Esophagus squamous epithelium (tissue), 5 donors: ENCODE data around the gene CCSER1. TPM values are rescaled to one million over a fixed set of nuclear protein-coding genes. Genes with fewer than 3 reads are reported as not detected.

ENCODE experiments used
- DNase-seq: peaks from one replicate; lab custom pipeline; 2025; lab: John Stamatoyannopoulos, UW
- H3K27ac ChIP-seq, 4 donors: fragments of 200-600 bp; sonication (generic); one replicate each; pipeline ENCODE4 v1.5.1; 2016 to 2019; ENCODE audit warnings: mild to moderate bottlenecking in 1 of 4
- H3K27me3 ChIP-seq, 4 donors: fragments of 200-600 bp; sonication (generic); 1 replicate in 3 of 4; 2 replicates in 1 of 4; pipeline versions ENCODE4 v1.5.1 to v1.6.0; 2017 to 2021; ENCODE audit warnings: antibody characterized with exemption in 1 of 4
- H3K36me3 ChIP-seq, 3 donors: fragments of 200-600 bp; sonication (generic); one replicate each; pipeline ENCODE4 v1.5.1; 2016 to 2019
- H3K4me1 ChIP-seq, 3 donors: fragments of 200-600 bp; sonication (generic); one replicate each; pipeline ENCODE4 v1.5.1; 2017 to 2019
- H3K4me3 ChIP-seq, 4 donors: fragments of 200-600 bp; sonication (generic); 1 replicate in 3 of 4; 2 replicates in 1 of 4; pipeline ENCODE4 v1.5.1; 2016 to 2019; ENCODE audit warnings: mild to moderate bottlenecking in 2 of 4, moderate library complexity in 1 of 4
- H3K9me3 ChIP-seq, 3 donors: fragments of 200-600 bp; sonication (generic); one replicate each; pipeline ENCODE4 v1.5.1; 2016 to 2019
- POLR2A ChIP-seq, 4 donors: fragments of 450-650 bp; IDR thresholded peaks; one replicate each; pipeline ENCODE4 v1.6.1; 2017; ENCODE audit warnings: antibody characterized with exemption in 4 of 4, mild to moderate bottlenecking in 4 of 4, moderate library complexity in 3 of 4
- WGBS, 2 donors: methylation state at CpG; one replicate each; pipeline ENCODE4 v1.1.5; 2018; 5-methylcytosine and 5-hydroxymethylcytosine counted together
- intact Hi-C: fragments of 100-400 bp; cut with DNase I; formaldehyde crosslinking; loops from one replicate; pipeline ENCODE4 v1.15.0; 2022
- total RNA-seq, 4 donors: library from RNA; depleted of rRNA; stranded (reverse); fragments of >200 nt; gene quantifications; one replicate each; pipeline ENCODE4 v1.1.0, GENCODE V29; 2016
- TF ChIP-seq, protein P1 (sequence below), 6 experiments: fragments of 450-650 bp in 4 of 6; fragments of 200-600 bp in 2 of 6; sonication (generic) in 2 of 6; IDR thresholded peaks; one replicate each; pipeline ENCODE4 v1.5.1; 2016 to 2019; ENCODE audit warnings: antibody characterized with exemption in 6 of 6, mild to moderate bottlenecking in 4 of 6, moderate library complexity in 4 of 6
- donor health status: DM: yes; HTN: yes; CAD: no.

The CCSER1 gene
- total RNA-seq, 4 donors from 2014 or later: 1.2 to 12.4 (median 2.2) TPM

DNA sequence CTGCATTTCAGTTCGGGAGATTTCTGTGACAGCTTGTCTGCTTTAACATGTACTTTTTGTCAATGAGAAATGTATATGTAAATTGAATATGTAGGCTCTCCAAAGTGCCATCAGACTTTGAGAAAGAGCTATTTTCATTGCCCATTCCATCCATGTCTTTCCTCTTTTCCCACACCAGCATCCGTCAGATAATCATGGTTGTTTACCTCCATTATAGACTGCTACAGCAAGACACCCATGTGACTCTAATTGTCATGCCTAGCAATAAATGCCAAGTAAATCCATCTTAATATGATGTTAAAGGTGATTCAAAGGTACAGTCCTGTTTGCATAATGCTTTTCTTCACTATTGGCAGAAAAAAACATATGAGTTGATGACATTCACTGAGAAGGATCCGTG is 1157.3 kb downstream of the CCSER1 start:
- 80 to 87% methylated on average over 3 of the region's 3 CpGs for WGBS, 2 donors
- Histone ChIP-seq H3K4me1 (no peaks in the 10 kb centered on the region), H3K9me3 (no peaks in the 10 kb centered on the region), H3K4me3 (no peak overlapping the region), H3K27me3 (no peaks in the 10 kb centered on the region), H3K27ac (no peak overlapping the region), H3K36me3 (no peaks in the 10 kb centered on the region)
- DNase-seq: no peak
- TF ChIP-seq POLR2A (IDR thresholded peaks at IDR 0.05): no peak
- TF ChIP-seq, protein P1, sequence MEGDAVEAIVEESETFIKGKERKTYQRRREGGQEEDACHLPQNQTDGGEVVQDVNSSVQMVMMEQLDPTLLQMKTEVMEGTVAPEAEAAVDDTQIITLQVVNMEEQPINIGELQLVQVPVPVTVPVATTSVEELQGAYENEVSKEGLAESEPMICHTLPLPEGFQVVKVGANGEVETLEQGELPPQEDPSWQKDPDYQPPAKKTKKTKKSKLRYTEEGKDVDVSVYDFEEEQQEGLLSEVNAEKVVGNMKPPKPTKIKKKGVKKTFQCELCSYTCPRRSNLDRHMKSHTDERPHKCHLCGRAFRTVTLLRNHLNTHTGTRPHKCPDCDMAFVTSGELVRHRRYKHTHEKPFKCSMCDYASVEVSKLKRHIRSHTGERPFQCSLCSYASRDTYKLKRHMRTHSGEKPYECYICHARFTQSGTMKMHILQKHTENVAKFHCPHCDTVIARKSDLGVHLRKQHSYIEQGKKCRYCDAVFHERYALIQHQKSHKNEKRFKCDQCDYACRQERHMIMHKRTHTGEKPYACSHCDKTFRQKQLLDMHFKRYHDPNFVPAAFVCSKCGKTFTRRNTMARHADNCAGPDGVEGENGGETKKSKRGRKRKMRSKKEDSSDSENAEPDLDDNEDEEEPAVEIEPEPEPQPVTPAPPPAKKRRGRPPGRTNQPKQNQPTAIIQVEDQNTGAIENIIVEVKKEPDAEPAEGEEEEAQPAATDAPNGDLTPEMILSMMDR (IDR thresholded peaks at IDR 0.05): no peak
- intact Hi-C loops: no loop called here

DNA sequence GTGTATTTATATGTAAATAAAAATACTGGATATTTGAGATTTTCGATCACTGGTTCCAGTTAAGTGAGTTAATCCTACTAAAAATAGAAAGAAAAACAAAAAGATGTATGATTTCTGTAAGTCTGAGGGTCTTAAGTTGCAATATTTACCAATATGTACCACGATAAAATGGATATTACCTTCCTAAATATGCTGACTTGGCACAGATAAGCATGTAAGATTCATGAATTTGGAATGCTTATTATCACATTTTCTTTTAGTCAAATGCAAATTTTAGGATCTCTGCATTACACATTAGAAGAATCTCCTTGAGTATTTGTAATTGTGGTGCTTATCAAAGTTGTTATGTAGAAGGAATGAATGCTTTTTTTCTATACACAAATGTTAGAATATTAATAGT is 1158.3 kb downstream of the CCSER1 start:
- 65 to 77% methylated on average over 2 of the region's 2 CpGs for WGBS, 2 donors
- H3K9me3 ChIP-seq: no peaks in the 10 kb centered on the region
- H3K27ac ChIP-seq: no peak overlapping the region
- H3K4me3 ChIP-seq: no peak overlapping the region
- TF ChIP-seq, protein P1 (IDR thresholded peaks at IDR 0.05): no peak
- no peak for TF ChIP-seq POLR2A (IDR thresholded peaks at IDR 0.05)
- no peaks in the 10 kb centered on the region for H3K4me1 ChIP-seq
- intact Hi-C loops: no loop called here
- no peaks in the 10 kb centered on the region for H3K36me3 ChIP-seq
- no peaks in the 10 kb centered on the region for H3K27me3 ChIP-seq
- no peak for DNase-seq

DNA sequence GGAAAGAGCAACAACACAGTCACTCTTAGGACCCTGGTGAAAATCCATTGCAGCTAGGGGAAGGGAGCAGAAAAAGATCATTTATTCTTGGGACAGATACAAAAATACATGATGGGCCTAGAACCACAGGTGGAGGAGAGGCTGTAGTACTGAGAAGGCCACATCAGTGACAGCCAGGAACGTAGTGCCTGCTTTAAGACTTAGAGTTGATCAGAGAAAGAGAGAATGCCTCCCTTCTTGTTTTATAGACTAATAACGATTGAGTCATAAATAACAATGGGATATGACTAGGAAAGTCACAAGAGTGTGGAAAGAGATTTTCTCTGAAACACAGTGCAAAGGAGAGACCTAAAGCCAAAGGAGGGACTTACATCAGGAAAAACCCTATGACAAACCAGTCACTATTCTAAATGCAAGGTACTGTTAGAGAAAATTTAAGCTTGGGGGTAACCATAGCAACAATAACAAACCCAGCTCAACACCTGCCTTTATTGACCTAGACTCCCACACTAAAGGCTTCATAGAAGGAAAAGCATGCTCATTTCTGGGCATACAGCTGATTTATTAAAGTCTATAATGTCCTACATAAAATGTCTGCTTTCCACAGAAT is 1161.6 kb downstream of the CCSER1 start:
- Histone ChIP-seq H3K27ac (no peak overlapping the region), H3K4me3 (no peak overlapping the region), H3K36me3 (no peaks in the 10 kb centered on the region), H3K27me3 (no peaks in the 10 kb centered on the region), H3K9me3 (no peaks in the 10 kb centered on the region), H3K4me1 (no peaks in the 10 kb centered on the region)
- TF ChIP-seq, protein P1 (IDR thresholded peaks at IDR 0.05): no peak
- no peak for TF ChIP-seq POLR2A (IDR thresholded peaks at IDR 0.05)
- WGBS, 2 donors: 58 to 64% methylated on average over 2 of the region's 2 CpGs
- intact Hi-C loops: no loop called here
- DNase-seq: no peak

DNA sequence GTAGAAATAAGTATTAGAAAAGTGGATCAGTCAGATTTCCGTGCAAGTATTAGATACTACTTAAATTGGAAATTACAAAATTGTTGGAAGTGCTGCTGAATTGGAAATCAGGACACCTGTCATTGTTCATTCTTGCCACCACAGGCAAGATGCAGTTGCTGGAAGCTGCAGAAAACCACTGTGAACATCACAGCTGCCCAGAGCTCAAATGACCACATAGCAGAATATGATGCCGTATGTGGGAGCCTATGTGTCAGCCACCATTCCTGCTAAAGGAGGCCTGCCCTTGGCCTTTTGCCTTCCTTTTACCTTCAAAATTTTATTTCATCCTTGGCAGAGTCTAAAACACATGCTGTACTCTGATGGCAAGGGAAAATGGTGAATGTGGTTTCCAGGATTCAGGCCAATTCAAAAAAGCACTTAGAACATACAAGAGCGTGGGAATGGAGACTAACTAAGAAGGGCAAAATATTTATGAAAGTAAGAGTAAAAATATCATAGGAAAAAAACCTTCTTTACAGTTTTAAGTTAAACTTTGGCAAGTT is 1171.0 kb downstream of the CCSER1 start:
- DNase-seq: no peak
- TF ChIP-seq, protein P1 (IDR thresholded peaks at IDR 0.05): no peak
- TF ChIP-seq POLR2A (IDR thresholded peaks at IDR 0.05): no peak
- H3K36me3 ChIP-seq: no peaks in the 10 kb centered on the region
- no peak overlapping the region for H3K27ac ChIP-seq
- intact Hi-C loops: no loop called here
- no peaks in the 10 kb centered on the region for H3K27me3 ChIP-seq
- no peaks in the 10 kb centered on the region for H3K4me1 ChIP-seq
- no peaks in the 10 kb centered on the region for H3K9me3 ChIP-seq
- H3K4me3 ChIP-seq: no peak overlapping the region
- WGBS, 2 donors: 75 to 86% methylated on average over 3 of the region's 3 CpGs

DNA sequence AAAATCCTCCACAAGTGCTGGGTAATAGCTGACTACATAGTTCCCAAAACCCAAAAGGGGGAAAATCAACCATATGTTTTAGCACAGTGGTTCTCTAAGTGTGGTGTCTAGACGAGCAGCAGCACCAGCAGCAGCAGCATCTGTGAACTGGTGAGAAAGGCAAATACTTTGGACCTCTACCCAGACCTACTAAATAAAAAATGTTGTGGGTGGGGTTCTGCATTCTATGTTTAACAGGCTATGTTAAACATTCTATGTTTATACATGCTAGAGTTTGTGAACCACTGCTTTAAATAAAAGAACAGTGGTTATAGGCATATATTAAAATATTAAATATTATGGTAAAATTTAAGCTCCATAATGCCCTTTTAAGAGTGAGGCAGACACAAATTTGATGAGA is 1171.6 kb downstream of the CCSER1 start:
- H3K27me3 ChIP-seq: no peaks in the 10 kb centered on the region
- no peak overlapping the region for H3K4me3 ChIP-seq
- H3K4me1 ChIP-seq: no peaks in the 10 kb centered on the region
- 54 to 73% methylated on average over 1 of the region's 1 CpG for WGBS, 2 donors
- intact Hi-C loops: no loop called here
- H3K9me3 ChIP-seq: no peaks in the 10 kb centered on the region
- no peaks in the 10 kb centered on the region for H3K36me3 ChIP-seq
- TF ChIP-seq POLR2A (IDR thresholded peaks at IDR 0.05): no peak
- TF ChIP-seq, protein P1 (IDR thresholded peaks at IDR 0.05): no peak
- no peak overlapping the region for H3K27ac ChIP-seq
- no peak for DNase-seq
